GM18870 (cell line): Measurements from ENCODE around the gene JAM3.
"Not testable (repeated sequence)": the region's sequence is repeated elsewhere in the genome, so short reads cannot be mapped to it uniquely, and the experiment has no call there.

Experiments used
- ATAC-seq: cut with Tn5 transposase; IDR thresholded peaks from one replicate; pipeline ENCODE4 v1.9.1; 2021; ENCODE audit warnings: moderate library complexity; ENCODE audit not compliant: unreplicated experiment

The JAM3 gene

DNA sequence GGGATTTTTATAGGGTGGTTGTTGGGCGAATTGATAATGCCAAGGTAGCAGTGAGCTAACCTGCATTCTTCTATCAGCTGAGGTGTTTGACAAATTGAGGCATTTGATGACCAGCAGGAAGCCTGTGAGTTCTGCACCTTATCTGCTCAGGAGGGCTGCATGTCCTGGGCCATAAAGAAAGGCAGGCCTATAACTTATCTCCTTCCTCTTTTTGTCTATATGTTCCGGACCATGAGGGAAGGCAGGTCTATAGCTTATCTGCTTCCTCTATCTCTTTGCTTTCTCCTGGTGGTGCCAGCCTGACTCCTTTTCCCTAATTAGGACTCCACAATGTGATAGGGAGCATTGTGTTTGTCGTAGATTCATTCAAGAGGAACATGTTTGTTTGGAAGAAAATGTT, 8.6 kb upstream of the JAM3 start:
- no peak for ATAC-seq

DNA sequence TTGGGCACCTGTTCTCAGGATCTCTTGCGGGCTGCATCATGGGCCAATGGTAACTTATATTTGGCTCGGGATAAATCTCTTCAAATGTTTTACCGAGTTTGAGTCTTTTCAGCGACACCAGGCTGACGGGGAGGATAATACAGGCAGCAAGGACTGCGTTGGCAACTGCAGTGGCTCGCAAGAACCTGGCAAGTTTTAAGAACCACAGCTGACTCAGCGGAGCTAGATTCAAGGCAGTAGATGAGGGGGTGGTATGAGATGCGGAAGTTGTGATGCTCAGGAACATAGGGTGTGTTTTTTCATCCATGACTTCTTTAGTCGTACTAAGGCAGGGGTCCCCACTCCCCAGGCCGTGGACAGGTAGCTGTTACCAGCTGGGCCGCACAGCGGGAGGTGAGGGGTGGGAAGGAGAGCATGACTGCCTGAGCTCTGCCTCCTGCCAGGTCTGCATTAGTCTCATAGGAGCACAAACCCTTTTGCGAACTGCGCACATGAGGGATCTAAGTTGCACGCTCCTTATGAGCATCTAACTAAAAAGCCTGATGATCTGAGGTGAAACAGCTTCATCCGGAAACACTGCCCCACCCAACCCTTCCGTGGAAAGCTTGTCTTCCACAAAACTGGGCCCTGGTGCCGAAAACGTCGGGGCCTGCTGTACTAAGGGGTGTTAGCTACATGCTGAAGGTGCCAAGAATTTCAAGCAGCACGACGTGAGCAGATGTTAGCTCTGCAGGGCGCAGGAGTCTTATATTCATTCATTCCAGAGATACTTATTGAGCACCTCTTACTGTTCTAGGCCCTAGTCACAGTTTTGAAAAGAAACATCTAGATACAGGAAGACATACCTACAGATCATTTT, 6.4 kb upstream of the JAM3 start:
- no peak for ATAC-seq

DNA sequence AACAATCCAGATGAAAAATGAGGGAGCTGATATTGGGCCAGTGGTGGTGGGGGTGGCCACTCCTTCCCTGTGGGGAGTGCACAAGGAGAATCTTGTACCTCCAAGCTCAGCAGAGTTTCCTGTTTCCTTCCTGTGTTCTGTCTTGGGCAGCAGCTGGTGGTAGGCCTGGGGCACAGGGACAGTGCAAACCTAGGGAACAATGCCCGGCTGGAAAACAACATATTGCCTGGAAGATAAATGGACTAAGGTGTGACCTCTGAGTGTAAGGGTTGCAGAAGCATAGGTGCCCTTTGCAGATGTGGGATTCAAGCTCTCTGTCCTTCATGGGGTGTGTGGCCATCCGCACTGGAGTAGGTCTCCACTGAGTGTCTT, 5.8 kb upstream of the JAM3 start:
- no peak for ATAC-seq

DNA sequence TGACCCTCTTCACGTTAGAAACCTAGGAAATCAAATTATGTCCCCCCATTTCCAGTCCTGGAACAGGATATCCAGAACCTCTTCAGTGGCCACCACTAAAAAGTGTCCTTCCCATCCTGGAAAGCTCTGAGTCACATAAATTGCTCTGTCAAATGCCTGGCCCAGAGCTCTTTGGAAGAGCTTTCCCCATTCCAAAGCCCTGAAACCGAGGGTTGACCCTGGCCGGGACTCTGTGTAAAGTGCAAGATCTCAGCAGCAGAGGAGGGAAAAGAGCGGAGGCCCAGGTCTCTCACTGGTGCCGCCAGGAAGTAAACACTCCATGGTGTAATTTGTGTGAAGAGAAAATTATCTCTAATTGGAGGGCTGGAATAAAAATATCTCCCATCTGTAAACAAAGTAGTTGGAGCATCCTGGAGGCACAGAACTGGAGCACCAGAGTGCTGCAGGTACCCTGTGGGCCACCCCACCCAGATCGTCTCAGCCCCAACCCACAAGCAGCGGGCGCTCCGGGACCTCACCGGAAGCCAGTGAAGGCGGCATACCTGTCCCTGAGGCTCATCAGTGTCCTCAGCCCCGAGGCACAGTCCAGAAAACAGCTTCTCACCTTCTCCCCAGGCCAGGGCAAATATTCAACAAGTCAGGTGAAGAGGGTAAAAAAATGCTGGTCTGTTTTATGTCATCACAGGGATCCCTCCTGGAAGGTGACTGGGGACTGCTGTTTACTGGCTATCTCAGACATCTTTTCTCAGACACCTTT, 4.7 kb upstream of the JAM3 start:
- ATAC-seq = no peak

DNA sequence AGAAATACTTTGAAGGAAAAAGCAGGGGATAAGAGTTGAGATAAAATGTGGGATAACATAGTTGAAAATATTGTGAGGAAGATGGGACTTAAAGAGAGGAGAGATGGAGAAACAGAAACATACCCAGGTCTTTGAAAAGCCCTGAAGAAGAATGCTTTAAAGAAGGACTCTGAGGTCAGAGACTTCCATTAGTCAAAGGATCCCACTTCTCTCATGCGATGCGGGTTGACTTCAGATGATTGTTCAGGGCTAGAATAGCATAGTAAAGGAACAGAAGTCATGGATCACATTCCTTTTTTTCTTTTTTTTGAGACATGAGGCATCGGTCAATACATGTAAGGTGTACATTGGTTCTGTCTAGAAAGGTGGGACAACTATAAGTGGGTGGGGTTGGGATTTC, 3.5 kb upstream of the JAM3 start:
- no peak for ATAC-seq

DNA sequence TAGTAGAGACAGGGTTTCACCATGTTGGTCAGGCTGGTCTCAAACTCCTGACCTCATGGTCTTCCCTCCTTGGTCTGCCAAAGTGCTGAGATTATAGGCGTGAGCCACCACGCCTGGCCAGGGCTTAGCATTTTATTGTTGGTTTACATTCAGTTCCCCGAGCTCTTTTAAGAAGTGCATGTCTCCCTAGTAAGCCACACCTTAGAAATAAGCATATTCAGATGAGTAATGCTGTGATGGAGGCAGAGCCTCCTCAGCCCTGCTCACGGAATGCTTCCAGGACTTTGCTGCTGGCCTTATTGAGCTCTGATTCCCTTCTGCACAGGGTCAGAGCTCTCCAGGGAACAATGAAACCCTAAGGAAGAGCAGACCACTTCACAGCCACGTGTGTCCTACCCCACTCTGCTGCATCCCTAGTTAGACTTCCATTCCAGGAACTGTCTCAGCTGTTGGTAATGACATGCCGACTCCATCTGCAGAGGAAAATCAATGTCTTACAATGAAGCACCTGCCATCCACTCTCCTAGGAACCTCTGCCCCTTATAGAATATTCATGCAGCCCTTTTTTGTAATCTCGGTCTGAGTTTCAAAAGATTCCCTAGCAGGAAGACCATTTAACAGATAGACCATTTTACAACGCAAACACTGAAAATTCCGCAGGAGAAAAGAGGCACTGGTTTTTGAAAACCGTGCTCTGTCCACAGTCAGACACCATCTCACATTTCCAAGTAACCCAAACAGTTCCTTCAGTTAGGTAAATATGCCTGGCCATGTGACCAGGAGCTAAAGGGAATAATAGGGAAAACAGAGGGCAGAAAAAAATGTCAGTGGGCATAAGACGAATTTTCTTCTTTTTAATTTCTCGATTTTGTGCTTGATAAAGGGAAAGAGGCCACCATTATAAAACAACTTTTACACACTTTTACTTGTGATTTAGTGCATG, 1.7 kb upstream of the JAM3 start:
- ATAC-seq = no peak

DNA sequence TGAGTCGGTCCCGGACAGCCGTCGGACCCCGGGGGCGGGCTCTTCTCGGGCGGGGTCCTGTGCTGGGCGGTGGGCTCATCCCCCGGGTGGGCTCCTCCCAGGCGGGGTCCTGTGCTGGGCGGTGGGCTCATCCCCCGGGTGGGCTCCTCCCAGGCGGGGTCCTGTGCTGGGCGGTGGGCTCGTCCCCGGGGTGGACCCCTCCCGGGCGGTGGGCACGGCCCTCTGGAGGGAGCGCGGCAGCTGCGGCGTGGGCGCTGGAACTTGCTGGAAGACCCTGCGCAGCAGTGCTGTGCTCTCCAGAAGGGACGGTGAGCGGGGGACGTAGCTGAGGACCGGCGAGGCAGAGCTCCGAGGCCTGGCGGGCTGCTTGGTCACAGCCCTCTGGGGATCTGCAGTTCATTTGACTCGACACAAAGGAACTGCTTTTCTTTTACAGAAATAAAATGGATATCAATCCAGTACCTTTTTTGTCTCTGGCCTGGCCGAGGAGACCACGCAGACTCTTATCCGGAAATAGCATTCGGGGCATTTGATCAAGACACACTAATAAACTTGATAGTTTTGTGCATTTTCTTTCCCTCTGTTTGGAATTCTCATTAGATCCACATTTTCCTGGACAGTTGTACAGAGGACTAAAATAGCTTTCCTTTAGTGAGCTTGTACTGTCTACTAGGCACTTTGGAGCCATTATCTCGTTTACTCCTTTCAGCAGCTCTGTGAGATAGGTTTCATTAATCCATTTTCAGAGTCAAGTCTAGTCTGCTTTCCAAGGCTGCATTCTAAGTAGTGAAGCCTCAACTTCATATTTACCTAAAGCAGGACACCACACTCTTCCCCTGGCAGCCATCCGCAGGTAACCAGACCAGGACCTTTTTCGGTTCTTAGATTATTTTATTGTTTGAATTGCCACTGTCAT, 812 bp downstream of the JAM3 start:
- no peak for ATAC-seq

DNA sequence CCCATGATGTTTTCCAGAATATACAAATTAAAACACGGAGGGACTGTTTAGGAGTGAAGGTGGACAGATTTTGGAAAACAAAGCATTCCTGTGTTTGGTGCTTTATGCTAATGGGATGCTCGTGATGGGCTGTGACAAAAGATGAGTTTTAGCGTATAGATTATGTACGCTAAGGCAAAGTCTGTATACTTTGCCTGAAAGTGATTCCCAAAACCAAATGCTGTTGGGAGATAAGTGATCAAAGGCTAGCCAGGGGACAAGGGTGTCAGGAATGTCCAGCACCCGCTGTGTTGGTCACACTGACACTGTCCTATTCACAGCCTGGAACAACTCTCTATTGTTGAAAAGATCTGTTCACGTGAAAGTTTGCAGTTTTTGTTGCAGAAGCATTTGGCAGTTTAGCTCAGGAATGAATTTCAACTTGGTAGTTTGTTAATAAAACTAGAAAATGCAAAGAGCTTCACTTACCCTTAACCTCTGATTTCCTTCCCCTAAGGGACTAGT, 1.5 kb downstream of the JAM3 start:
- ATAC-seq = no peak

DNA sequence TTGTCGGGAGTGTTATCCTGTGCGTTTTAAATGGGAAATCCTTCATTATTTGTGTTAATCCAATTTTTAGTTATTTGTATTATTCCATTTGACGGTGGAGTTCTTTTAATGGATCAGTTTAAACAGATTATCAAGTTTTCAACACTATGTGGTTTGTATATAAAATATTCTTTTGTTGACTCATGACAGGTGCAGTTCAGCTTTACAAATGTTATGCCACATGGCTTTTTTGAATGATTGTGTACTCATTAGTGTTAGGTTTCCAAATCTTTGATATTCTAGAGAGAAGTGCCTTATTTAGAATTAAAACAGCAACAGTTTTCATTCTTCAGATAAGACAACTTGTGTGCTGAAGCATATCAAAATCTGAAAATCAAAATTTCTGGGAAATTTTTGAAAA, 2.4 kb downstream of the JAM3 start:
- no peak for ATAC-seq

DNA sequence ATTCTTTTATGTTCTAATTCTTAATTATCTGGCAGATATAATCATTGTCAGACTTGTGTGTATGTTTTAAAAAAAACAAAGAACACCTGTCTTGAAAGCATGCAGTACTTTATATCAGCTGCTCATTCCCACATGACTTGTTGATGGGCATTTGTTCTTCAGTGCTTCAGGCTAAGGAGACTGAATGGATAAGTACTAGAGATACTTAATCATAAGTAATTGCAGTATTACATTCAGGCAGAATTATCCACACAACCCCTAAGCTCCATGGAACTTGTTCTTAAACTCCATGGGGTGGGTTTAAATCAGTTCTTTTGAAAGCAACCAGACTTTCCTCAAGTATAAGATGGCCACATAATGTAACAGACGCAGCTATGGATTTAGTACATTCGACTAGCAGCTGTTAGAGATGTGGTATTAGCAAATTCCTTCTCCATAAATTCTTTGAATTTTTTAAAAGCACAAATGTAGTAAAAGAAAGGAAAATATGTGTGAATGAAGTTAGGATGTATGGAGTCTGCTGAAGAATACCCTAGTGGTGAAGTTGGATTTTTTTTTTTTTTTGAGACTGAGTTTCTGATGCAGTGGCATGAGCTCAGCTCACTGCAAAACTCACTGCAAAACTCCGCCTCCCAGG, 3.0 kb downstream of the JAM3 start:
- ATAC-seq = no peak

DNA sequence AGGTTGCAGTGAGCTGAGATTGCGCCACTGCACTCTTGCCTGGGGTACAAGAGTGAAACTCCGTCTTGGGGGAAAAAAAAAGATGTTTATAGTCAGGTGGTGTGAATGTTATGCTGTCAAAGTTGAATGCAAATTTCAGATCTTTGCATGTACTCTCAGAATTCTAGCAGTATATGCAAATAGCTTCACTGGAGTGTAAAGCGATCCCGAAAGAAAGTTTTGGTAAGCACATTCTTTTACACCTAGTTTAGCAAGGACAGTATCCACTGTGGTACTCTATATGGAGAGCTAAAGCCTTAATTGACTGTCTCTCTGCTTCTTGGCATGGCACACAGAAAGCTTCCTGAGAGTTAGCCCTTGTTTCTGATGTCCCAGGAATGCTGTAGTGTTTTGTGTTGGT, 4.0 kb downstream of the JAM3 start:
- peak; percentile 59 for ATAC-seq

DNA sequence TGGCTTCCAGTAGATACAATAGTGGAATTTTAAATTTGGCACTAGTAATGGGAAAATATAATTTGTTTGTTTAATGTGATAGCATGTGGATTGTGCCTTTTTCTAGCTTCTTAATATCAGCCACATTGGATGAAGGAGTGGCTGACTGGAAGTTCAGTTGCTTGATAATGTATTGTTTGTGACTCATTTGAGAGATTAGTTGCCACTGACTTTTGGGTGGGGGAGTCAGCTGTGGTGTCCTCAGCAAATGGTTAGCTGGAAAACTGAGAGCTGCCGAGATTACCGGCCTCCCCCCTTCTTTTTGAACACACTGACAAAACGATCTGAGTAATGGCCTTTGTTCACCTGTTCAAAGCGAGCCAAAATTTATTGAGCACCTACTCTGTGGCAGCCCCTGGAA, 5.5 kb downstream of the JAM3 start:
- no peak for ATAC-seq

DNA sequence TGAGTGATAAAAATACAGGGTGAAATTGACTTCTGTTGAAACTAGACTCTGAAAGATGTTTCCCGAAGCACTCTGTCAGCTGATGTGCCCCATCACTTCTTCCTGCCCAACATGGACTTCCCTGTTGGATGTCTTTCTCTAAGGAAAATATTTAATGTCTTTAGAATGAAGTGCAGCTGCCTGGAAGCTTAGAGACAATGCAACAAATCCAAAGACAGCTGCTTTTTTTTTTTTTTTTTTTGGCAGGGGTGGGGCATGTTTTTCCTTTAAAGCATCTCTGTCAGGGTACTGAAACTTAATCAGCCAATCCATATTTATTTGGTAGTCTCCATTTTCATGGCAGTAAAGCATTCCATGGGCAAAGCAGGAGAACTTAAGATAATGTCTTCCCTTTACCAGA, 5.9 kb downstream of the JAM3 start:
- ATAC-seq = no peak

DNA sequence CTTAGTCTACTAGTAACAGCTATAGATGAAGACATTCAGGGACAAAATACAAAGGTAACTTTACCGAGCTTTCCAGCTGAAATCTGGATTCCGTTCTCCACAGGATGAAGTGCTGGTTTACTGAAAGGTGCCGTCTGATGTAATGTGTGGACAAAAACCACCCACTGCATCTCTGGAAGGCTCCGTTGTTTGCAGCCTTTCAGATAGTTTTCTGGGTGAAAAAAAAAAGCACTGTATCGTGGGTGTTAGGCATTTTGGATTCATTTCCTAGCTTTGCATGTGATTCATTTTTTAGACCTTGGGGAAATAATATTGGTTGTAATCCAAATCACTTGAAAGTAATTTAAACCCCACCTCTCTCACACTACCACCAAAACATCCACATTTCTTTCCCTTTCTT, 10.4 kb downstream of the JAM3 start:
- no peak for ATAC-seq

DNA sequence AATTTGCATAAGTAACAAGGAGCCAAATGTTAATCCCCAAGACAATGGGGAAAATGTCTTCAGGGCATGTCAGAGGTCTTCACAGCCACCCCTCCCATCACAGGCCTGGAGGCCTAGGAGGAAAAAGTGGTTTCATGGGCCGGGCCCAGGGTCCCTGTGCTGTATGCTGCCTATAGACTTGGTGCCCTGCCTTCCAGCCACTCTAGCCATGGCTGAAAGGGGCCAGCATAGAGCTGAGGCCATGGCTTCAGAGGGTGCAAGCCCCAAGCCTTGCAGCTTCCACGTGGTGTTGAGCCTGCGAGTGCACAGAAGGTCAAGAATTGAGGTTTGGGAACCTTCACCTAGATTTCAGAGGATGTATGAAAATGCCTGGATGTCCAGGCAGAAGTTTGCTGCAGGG, 12.4 kb downstream of the JAM3 start:
- ATAC-seq = not testable (repeated sequence)

DNA sequence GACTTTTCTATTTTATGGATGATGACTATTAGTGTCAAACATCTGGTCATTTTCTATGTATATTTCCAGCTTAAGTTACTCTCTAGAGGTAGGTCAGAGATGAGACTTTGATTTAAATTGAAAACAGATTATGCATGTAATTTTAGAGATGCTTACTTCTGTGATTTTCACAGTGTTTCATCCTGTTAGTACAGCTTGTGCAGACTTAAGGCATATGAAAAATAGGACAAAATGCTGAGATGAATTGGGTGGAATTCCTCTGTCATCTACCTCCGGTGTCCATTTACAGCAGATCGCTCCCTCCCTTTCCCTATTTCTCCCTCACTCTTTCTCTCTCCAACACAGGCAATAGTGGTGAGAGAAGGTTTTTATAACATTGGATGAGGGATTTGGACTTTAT, 14.1 kb downstream of the JAM3 start:
- ATAC-seq = no peak

DNA sequence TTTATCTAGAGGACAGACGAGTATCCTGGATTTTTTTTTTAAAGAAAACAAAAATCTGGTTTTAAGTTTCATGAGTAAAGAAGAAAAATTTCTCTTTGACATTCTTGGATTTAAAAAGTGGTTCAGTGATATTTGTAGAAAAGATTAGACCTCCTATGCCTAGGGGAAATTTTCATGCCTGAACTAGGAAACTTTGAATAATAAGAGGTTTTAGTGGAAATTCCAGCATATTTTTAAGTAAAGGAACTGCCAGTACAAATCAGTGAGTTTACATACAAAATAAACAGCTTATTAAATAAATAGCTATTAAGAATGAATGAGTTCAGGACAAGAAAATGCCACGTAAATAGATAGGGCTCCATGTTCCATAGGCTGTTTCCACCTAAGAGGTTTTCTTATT, 17.5 kb downstream of the JAM3 start:
- ATAC-seq = no peak

DNA sequence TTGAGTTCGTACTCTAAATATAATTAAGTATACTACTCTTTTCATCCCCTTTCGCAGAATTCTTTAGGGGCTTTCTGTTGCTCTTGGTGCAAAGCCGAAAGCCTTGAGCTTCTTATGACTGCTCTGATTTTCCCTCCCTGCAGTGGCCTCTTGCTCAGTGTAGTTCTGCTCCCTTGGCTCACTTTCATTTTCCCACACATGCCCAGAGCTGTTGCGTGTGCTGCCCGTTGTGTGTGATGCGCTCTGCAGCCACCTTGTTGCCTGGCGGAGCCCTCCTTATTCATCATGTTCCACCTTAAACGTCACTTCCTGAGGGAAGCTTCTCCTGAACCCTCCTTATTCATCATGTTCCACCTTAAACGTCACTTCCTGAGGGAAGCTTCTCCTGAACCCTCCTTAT, 23.1 kb downstream of the JAM3 start:
- not testable (repeated sequence) for ATAC-seq

DNA sequence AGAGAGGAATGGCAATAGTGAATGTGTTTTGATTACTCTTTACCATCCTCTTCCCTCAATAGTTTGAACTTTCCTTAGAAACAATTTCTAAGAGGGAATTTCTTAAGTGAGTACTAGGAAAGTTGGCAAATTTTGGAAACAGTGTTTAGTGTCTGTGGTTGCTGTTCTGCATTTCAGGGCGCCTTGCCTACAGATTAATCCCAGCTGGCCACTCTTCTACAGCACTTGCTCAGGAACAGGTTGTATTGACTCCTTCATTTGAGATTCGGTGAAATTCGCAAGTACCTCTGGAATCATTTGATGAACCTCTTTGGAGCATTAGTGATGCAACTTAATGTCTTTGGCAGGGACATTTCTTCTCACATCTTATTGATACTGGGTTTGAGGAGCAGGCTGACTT, 28.3 kb downstream of the JAM3 start:
- no peak for ATAC-seq
